Parathyroid adenoma (tissue), 2 donors: ENCODE results near the gene GRIK1.

Experiments
- H2AFZ ChIP-seq: fragments of 300-600 bp; sonication (generic); one replicate; pipeline ENCODE4 v1.7.0; 2017; ENCODE audit warnings: antibody characterized with exemption, mild to moderate bottlenecking
- H3K27ac ChIP-seq: fragments of 300-600 bp; sonication (generic); one replicate; pipeline ENCODE4 v1.7.0; 2017
- H3K27me3 ChIP-seq: fragments of 300-600 bp; sonication (generic); one replicate; pipeline ENCODE4 v1.7.0; 2017; ENCODE audit warnings: low read length; ENCODE audit not compliant: control insufficient read depth, insufficient read depth
- H3K36me3 ChIP-seq: fragments of 300-600 bp; sonication (generic); one replicate; pipeline ENCODE4 v1.7.0; 2017; ENCODE audit warnings: low read length; ENCODE audit not compliant: control insufficient read depth, insufficient read depth
- H3K4me1 ChIP-seq: fragments of 300-600 bp; sonication (generic); one replicate; pipeline ENCODE4 v1.7.0; 2017; ENCODE audit warnings: control low read depth
- H3K4me2 ChIP-seq: fragments of 300-600 bp; sonication (generic); one replicate; pipeline ENCODE4 v1.7.0; 2017; ENCODE audit warnings: low read length
- H3K4me3 ChIP-seq: fragments of 300-600 bp; sonication (generic); one replicate; pipeline ENCODE4 v1.7.0; 2017; ENCODE audit warnings: low read depth, low read length
- H3K79me2 ChIP-seq: fragments of 300-600 bp; sonication (generic); one replicate; pipeline ENCODE4 v1.7.0; 2017; ENCODE audit warnings: control low read depth
- H3K9ac ChIP-seq: fragments of 300-600 bp; sonication (generic); one replicate; pipeline ENCODE4 v1.7.0; 2017; ENCODE audit warnings: mild to moderate bottlenecking
- H3K9me3 ChIP-seq: fragments of 300-600 bp; sonication (generic); one replicate; pipeline ENCODE4 v1.7.0; 2017; ENCODE audit warnings: low read length; ENCODE audit not compliant: control insufficient read depth
- CTCF ChIP-seq: fragments of 300-600 bp; sonication (generic); IDR thresholded peaks from one replicate; pipeline ENCODE4 v1.7.0; 2017; ENCODE audit warnings: antibody characterized with exemption, mild to moderate bottlenecking
- donor health status: primary hyperparathyroidism.

Gene GRIK1

GRCh38 chr21:29797155-29797554, 142.6 kb downstream of the GRIK1 start:
- Histone ChIP-seq H3K27me3 (no peaks in the 10 kb centered on the region), H3K9ac (no peak overlapping the region), H3K36me3 (no peaks in the 10 kb centered on the region), H3K79me2 (no peaks in the 10 kb centered on the region), H2AFZ (no peak overlapping the region), H3K4me3 (no peak overlapping the region), H3K4me1 (no peaks in the 10 kb centered on the region), H3K27ac (no peak overlapping the region), H3K4me2 (no peak overlapping the region), H3K9me3 (no peaks in the 10 kb centered on the region)
- TF ChIP-seq CTCF = no peak

GRCh38 chr21:29793712-29794111, 146.1 kb downstream of the GRIK1 start:
- Histone ChIP-seq H3K4me1 (no peaks in the 10 kb centered on the region), H2AFZ (no peak overlapping the region), H3K36me3 (no peaks in the 10 kb centered on the region), H3K9ac (no peak overlapping the region), H3K27ac (no peak overlapping the region), H3K79me2 (no peaks in the 10 kb centered on the region), H3K4me2 (no peak overlapping the region), H3K9me3 (no peaks in the 10 kb centered on the region), H3K4me3 (no peak overlapping the region), H3K27me3 (no peaks in the 10 kb centered on the region)
- TF ChIP-seq CTCF = no peak

DNA sequence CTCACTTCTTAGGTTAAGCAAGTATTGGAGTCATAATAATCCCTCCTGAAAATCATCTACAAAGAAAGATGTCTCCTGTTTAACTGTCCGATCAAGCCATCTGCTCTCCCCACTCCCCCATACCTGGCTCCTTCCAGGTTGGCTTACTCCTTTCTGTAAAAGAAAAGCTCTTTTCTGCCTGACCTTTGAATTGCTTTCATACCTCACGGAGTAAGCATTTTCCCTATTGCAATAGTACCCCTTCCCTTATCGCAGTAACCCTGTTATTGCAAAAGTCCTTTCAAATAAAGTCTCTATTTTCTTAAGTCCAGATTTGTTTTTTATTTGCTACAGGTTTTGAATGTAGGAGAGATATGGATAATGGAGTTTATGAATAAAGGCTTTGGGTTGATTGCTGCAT, 150.4 kb downstream of the GRIK1 start:
- Histone ChIP-seq H3K9ac (no peak overlapping the region), H3K4me3 (no peak overlapping the region), H3K27ac (no peak overlapping the region), H3K9me3 (no peaks in the 10 kb centered on the region), H3K36me3 (no peaks in the 10 kb centered on the region), H2AFZ (no peak overlapping the region), H3K4me1 (no peaks in the 10 kb centered on the region), H3K79me2 (no peaks in the 10 kb centered on the region), H3K27me3 (no peaks in the 10 kb centered on the region), H3K4me2 (no peak overlapping the region)
- no peak for TF ChIP-seq CTCF

GRCh38 chr21:29788752-29789151, 151.0 kb downstream of the GRIK1 start:
- no peak overlapping the region for H3K4me2 ChIP-seq
- no peak overlapping the region for H3K9ac ChIP-seq
- no peaks in the 10 kb centered on the region for H3K27me3 ChIP-seq
- H3K27ac ChIP-seq = no peak overlapping the region
- no peak overlapping the region for H2AFZ ChIP-seq
- H3K79me2 ChIP-seq = no peaks in the 10 kb centered on the region
- H3K9me3 ChIP-seq = no peaks in the 10 kb centered on the region
- no peak overlapping the region for H3K4me3 ChIP-seq
- TF ChIP-seq CTCF = no peak
- H3K36me3 ChIP-seq = no peaks in the 10 kb centered on the region
- no peaks in the 10 kb centered on the region for H3K4me1 ChIP-seq

GRCh38 chr21:29787361-29787909, 152.4 kb downstream of the GRIK1 start:
- Histone ChIP-seq H3K79me2 (no peaks in the 10 kb centered on the region), H3K4me1 (no peaks in the 10 kb centered on the region), H3K27ac (no peak overlapping the region), H3K9me3 (no peaks in the 10 kb centered on the region), H2AFZ (no peak overlapping the region), H3K4me2 (no peak overlapping the region), H3K9ac (no peak overlapping the region), H3K4me3 (no peak overlapping the region), H3K27me3 (no peaks in the 10 kb centered on the region), H3K36me3 (no peaks in the 10 kb centered on the region)
- no peak for TF ChIP-seq CTCF
